Type B pancreatic cell (in vitro differentiated cells): ENCODE results near the gene RNF121. TPM values are rescaled to one million over a fixed set of nuclear protein-coding genes. Genes with fewer than 3 reads are reported as not detected.
"Not testable (repeated sequence)": the region's sequence is repeated elsewhere in the genome, so short reads cannot be mapped to it uniquely, and the experiment has no call there.

ENCODE experiments used
- DNase-seq: peaks from one replicate; pipeline ENCODE4 v3.0.0; 2021; ENCODE audit warnings: mixed read lengths; ENCODE audit not compliant: unreplicated experiment; ENCODE audit errors: extremely low spot score
- H3K27ac Mint-ChIP-seq: 2 replicates; pipeline ENCODE4 v1.8.0; 2021; ENCODE audit warnings: mild to moderate bottlenecking, mixed read lengths
- H3K27me3 Mint-ChIP-seq: 2 replicates; pipeline ENCODE4 v1.8.0; 2021; ENCODE audit warnings: mixed read lengths
- H3K36me3 Mint-ChIP-seq: 2 replicates; pipeline ENCODE4 v1.8.0; 2021; ENCODE audit warnings: mixed read lengths
- H3K4me1 Mint-ChIP-seq: one replicate; pipeline ENCODE4 v1.8.0; 2021; ENCODE audit warnings: mixed read lengths; ENCODE audit not compliant: unreplicated experiment
- H3K4me3 Mint-ChIP-seq: 2 replicates; pipeline ENCODE4 v1.8.0; 2021; ENCODE audit warnings: mild to moderate bottlenecking, mixed read lengths
- H3K9me3 Mint-ChIP-seq: 2 replicates; pipeline ENCODE4 v1.8.0; 2021; ENCODE audit warnings: mixed read lengths
- long read RNA-seq: library from polyadenylated mRNA; unstranded; transcript quantifications from one replicate; pipeline ENCODE4 v2.0.0, GENCODE V29; 2020
- total RNA-seq: library from RNA; stranded (reverse); gene quantifications from 2 replicates; pipeline ENCODE4 v1.2.1, GENCODE V29; 2021; ENCODE audit warnings: low replicate concordance
- TF ChIP-seq, protein P1 (sequence below): fragments of 200-600 bp; sonication (generic); conservative IDR thresholded peaks from 2 replicates; pipeline ENCODE4 v1.5.0; 2021; ENCODE audit warnings: antibody characterized with exemption, mild to moderate bottlenecking

Gene RNF121
- 44.3 and 49.7 TPM in 2 replicates for total RNA-seq
- long read RNA-seq, transcript RNF121-201 (9 exons, 2,625 nt) = major isoform, 14 of 31 reads
- long read RNA-seq, transcript RNF121-209 (6 exons, 721 nt) = minor isoform, 5 of 31 reads
- long read RNA-seq, partial matches to known transcripts = 3 of 31 reads
- long read RNA-seq, other reads (novel, unspliced or antisense) = 6 of 31 reads

DNA sequence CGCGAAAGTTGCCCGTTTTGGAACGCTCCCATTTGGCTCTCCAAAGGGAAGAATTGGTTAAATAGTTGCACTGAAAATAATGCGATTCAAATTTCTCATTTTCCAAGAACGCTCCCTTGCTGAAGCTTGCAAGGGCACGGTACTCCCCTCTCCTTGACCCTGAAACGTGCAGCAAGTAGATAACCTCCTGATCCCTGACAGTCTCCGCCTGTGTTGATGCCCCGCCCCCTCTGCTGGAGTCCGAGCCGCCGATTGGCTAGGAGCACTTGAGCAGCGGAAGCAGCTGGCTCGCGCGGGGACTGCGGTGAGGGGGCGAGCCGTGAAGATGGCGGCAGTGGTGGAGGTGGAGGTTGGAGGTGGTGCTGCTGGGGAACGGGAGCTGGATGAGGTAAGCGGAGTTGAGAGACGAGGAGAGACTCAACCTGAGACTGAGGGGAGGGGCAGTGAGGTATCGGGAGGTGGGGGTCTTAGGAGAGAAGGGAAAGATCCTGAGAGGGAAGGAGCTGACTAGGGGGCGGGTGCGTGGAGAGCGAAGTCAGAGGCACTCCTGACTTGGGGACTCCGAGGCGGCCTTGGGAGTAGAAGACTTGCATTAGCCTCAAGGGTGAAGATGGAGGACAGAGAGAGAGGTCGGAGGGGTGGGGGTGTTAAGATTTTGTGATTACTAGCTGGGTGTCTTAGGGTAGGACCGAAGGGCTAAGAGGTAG lies at the start of gene RNF121:
Gene RNF121 (plus strand): TSS at position 310 of the 707 bp plus-strand sequence. CDS start 16 bp downstream, at position 326.
- Mint-ChIP-seq H3K9me3 (no peaks in the 10 kb centered on the region), H3K27me3 (no peaks in the 10 kb centered on the region), H3K36me3 (no peaks in the 10 kb centered on the region), H3K27ac (peak within 1 kb of the TSS; percentile 98), H3K4me1 (peaks cover 20% of the 10 kb centered on the region), H3K4me3 (peak within 1 kb of the TSS; percentile 98)
- TF ChIP-seq, protein P1, sequence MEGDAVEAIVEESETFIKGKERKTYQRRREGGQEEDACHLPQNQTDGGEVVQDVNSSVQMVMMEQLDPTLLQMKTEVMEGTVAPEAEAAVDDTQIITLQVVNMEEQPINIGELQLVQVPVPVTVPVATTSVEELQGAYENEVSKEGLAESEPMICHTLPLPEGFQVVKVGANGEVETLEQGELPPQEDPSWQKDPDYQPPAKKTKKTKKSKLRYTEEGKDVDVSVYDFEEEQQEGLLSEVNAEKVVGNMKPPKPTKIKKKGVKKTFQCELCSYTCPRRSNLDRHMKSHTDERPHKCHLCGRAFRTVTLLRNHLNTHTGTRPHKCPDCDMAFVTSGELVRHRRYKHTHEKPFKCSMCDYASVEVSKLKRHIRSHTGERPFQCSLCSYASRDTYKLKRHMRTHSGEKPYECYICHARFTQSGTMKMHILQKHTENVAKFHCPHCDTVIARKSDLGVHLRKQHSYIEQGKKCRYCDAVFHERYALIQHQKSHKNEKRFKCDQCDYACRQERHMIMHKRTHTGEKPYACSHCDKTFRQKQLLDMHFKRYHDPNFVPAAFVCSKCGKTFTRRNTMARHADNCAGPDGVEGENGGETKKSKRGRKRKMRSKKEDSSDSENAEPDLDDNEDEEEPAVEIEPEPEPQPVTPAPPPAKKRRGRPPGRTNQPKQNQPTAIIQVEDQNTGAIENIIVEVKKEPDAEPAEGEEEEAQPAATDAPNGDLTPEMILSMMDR = no peak
- peak; percentile 95 for DNase-seq

DNA sequence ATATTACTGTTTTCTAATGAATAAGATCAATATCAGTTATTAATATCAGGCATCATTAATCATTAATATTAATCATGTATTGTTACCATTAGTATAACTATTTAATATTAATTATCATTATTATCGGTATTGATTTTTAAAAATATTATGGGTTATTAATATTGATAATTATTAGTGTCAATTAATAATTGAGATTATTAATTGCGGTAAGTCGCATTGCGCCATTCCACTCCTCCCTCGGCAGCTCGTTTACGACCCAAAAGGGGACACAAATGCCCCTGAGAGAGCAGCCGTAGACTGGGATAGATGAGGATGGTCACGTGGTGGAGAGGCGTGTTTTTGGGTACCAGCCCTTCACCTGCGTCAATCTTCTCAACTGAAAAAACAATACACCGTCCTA lies 43.0 kb upstream of the RNF121 start:
- H3K27me3 Mint-ChIP-seq, H3K4me3 Mint-ChIP-seq, H3K36me3 Mint-ChIP-seq, H3K27ac Mint-ChIP-seq, H3K9me3 Mint-ChIP-seq, H3K4me1 Mint-ChIP-seq, DNase-seq: not testable (repeated sequence)

DNA sequence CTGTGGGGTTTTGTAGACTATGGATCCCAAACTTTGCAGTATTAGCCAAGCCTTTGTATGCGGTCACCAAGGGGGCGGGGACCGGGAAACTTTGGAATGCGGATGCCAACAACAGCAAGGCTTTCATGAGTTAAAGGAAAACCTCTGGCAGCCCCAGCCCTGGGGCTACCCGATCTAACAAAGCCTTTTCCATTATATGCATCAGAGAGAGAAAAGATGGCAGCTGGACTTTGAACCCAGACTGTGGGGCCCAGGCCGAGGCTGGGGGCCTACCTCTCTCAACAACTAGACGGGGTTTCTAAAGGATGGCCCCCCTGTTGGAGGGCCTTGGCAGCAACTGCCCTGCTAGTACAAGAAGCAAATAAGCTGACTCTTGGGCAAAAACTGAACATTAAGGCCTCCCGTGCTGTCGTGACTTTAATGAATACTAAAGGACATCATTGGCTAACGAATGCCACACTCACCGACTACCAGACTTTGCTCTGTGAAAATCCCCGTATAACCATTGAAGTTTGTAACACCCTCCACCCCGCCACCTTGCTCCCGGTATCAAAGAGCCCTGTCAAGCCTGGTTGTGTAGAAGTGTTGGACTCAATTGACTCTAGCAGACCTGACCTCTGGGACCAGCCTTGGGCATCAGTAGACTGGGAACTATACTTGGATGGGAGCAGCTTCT lies 40.4 kb upstream of the RNF121 start:
- not testable (repeated sequence) for H3K9me3 Mint-ChIP-seq, H3K36me3 Mint-ChIP-seq, H3K4me3 Mint-ChIP-seq, DNase-seq, H3K4me1 Mint-ChIP-seq, H3K27me3 Mint-ChIP-seq
- H3K27ac Mint-ChIP-seq = peak overlapping the region; percentile 71

DNA sequence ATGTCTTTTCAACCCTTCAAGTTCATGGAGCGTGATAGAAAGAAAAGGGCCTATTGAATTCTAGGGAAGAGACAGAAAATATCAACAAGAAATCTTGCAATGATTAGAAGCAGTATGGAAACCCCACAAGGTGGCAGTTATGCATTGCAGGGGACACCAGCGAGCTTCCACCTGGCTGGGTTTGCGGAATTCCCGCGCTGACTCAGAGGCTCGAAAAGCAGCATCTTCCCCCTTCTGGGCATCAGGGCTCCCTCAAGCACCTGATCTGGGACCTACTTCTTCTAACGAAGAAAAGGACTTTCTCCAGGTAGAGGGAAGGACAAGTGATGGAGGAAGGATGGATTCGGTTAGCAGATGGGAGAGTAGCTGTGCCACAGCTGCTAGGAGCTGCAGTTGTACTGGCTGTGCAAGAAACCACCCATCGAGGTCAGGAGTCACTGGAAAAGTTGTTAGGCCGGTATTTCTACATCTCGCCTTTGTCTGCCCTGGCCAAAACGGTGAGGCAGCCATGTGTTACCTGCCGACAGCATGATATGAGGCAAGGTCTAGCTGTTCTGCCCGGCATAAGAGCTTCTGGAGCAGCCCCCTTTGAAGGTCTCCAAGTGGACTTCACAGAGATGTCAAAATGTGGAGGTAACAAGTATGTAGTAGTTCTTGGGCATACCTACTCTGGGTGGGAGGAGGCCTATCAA lies 39.5 kb upstream of the RNF121 start:
- not testable (repeated sequence) for H3K36me3 Mint-ChIP-seq, H3K4me3 Mint-ChIP-seq, DNase-seq, H3K27me3 Mint-ChIP-seq, H3K9me3 Mint-ChIP-seq, H3K4me1 Mint-ChIP-seq, H3K27ac Mint-ChIP-seq

DNA sequence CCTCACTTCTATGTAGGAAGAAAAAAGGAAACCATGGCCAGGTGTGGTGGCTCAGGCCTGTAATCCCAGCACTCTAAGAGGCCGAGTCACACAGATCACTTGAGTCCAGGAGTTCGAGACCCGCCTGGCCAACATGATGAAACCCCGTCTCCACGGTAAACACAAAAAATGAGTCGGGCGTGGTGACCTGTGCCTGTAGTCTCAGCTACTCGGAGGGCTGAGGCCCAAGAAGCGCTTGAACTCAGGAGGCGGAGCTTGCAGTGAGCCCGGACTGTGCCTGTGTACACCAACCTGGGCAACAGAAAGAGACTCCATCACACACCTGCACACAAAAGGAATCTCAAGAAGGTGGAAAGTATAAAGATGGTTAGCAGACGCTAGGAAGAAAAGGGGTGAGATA lies 32.9 kb upstream of the RNF121 start:
- TF ChIP-seq, protein P1 = no peak
- no peak overlapping the region for H3K4me3 Mint-ChIP-seq

DNA sequence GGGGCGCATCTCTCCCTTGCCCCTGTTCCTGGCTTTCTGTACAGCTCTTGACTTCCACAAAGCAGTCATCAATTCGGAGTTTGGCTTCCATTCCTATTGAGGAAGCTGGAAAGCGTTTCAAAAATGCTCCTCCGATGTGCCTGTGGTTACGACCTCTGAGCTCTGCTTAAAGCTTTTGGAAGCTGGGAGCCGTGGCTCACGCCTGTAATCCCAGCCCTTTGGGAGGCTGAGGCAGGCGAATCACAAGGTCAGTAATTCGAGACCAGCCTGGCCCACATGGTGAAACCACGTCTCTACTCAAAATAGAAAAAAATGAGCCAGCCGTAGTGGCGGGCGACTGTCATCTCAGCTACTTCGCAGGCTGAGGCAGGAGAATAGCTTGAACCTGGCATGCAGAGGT lies 27.7 kb upstream of the RNF121 start:
- H3K27me3 Mint-ChIP-seq, H3K27ac Mint-ChIP-seq, DNase-seq, H3K9me3 Mint-ChIP-seq, H3K4me1 Mint-ChIP-seq, H3K4me3 Mint-ChIP-seq: not testable (repeated sequence)
- peaks cover 29% of the 10 kb centered on the region for H3K36me3 Mint-ChIP-seq

More for the DNA sequence above, 32.9 kb upstream of the RNF121 start:
- Mint-ChIP-seq H3K4me1 (no peaks in the 10 kb centered on the region), H3K36me3 (peaks cover 25% of the 10 kb centered on the region), H3K9me3 (peaks cover 4% of the 10 kb centered on the region), H3K27me3 (no peaks in the 10 kb centered on the region), H3K27ac (no peak overlapping the region)
- DNase-seq = no peak

DNA sequence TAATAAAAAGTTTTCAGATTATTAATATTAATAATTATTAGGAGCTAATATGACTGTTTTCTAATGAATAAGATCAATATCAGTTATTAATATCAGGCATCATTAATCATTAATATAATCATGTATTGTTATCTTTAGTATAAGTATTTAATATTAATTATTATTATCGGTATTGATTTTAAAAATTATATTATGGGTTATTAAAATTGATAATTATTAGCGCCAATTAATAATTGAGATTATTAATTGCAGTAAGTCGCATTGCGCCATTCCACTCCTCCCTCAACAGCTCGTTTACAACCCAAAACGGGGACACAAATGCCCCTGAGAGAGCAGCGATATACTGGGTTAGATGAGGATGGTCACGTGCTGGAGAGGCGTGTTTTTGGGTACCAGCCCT lies 20.6 kb upstream of the RNF121 start:
- TF ChIP-seq, protein P1 = no peak
- H3K4me3 Mint-ChIP-seq = no peak overlapping the region
- no peaks in the 10 kb centered on the region for H3K27me3 Mint-ChIP-seq
- no peaks in the 10 kb centered on the region for H3K4me1 Mint-ChIP-seq
- no peaks in the 10 kb centered on the region for H3K9me3 Mint-ChIP-seq
- H3K36me3 Mint-ChIP-seq = peaks cover 23% of the 10 kb centered on the region
- no peak for DNase-seq
- H3K27ac Mint-ChIP-seq = no peak overlapping the region

DNA sequence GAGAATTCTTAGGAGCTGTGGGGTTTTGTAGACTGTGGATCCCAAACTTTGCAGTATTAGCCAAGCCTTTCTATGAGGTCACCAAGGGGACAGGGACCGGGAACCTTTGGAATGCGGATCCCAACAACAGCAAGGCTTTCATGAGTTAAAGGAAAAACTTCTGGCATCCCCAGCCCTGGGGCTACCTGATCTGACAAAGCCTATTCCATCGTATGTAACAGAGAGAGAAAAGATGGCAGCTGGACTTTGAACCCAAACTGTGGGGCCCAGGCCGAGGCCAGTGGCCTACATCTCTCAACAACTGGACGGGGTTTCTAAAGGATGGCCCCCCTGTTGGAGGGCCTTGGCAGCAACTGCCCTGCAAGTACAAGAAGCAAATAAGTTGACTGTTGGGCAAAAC lies 18.1 kb upstream of the RNF121 start:
- H3K9me3 Mint-ChIP-seq, DNase-seq, H3K27ac Mint-ChIP-seq, H3K4me1 Mint-ChIP-seq, H3K27me3 Mint-ChIP-seq, H3K4me3 Mint-ChIP-seq: not testable (repeated sequence)
- H3K36me3 Mint-ChIP-seq = peaks cover 32% of the 10 kb centered on the region

DNA sequence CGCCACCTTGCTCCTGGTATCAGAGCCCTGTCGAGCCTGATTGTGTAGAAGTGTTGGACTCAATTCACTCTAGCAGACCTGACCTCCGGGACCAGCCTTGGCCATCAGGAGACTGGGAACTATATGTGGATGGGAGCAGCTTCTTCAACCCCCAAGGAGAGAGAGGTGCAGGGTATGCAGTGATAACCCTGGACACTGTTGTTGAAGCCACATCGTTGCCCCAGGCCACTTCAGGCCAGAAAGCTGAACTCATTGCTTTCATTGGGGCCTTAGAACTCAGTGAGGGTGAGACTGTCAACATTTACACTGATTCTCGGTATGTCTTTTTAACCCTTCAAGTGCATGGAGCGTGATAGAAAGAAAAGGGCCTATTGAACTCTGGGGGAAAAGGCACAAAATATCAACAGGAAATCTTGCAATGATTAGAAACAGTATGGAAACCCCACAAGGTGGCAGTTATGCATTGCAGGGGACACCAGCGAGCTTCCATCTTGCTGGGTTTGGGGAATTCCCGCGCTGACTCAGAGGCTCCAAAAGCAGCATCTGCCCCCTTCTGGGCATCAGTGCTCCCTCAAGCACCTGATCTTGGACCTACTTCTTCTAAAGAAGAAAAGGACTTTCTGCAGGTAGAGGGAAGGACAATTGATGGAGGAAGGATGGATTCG lies 17.4 kb upstream of the RNF121 start:
- DNase-seq, H3K27ac Mint-ChIP-seq, H3K4me3 Mint-ChIP-seq, H3K27me3 Mint-ChIP-seq, H3K4me1 Mint-ChIP-seq, H3K9me3 Mint-ChIP-seq: not testable (repeated sequence)
- peaks cover 32% of the 10 kb centered on the region for H3K36me3 Mint-ChIP-seq

DNA sequence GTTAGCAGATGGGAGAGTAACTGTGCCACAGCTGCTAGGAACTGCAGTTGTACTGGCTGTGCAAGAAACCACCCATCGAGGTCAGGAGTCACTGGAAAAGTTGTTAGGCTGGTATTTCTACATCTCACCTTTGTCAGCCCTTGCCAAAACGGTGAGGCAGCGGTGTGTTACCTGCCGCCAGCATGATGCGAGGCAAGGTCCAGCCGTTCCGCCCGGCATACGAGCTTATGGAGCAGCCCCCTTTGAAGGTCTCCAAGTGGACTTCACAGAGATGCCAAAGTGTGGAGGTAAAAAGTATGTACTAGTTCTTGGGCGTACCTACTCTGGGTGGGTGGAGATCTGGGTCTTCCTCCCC lies 16.9 kb upstream of the RNF121 start:
- not testable (repeated sequence) for H3K4me1 Mint-ChIP-seq, H3K9me3 Mint-ChIP-seq, H3K27ac Mint-ChIP-seq, H3K27me3 Mint-ChIP-seq, DNase-seq, H3K4me3 Mint-ChIP-seq
- peaks cover 35% of the 10 kb centered on the region for H3K36me3 Mint-ChIP-seq
